ENCODE data around the gene ARID1B. TPM values are rescaled to one million over a fixed set of nuclear protein-coding genes. Genes with fewer than 3 reads are reported as not detected.
"Not testable (repeated sequence)": the region's sequence is repeated elsewhere in the genome, so short reads cannot be mapped to it uniquely, and the experiment has no call there.

The ARID1B gene
- total RNA-seq, 4 donors from 2014 or later = 25.2 to 103 (median 59.5) TPM

DNA sequence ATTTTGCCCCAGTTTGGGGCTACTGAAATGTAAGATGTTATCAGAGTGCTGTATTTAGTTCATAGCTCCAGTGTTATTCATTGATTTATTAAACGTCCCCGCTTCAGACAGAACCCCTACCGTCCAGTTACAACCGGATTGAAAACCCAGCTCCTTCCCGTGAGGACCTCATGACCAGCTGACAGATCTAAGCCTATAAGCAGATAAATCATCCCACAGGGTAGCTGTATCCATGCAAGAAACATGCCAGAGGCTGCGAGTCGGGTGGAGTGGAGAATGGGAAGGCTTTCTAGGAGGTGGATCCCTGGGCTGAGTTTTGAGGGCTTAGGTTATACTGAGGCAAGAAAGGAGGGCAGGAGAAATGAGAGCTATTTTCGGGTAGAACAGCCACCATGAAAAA lies 260.0 kb downstream of the ARID1B start:
- Histone ChIP-seq H3K9me3 (no peaks in the 10 kb centered on the region), H3K4me1 (peaks cover 20 to 69% (median 32%) of the 10 kb centered on the region in 3 donors), H3K36me3 (peaks cover 0 to 7% (median 0%) of the 10 kb centered on the region in 3 donors), H3K4me3 (no peak overlapping the region), H3K27me3 (no peaks in the 10 kb centered on the region), H3K27ac (peak overlapping the region; percentile 62 to 86 (median 77))
- WGBS, 2 donors = 33 to 47% methylated on average over 6 to 8 of the region's 8 CpGs
- no peak for TF ChIP-seq POLR2A (IDR thresholded peaks at IDR 0.05)
- TF ChIP-seq, protein P1, sequence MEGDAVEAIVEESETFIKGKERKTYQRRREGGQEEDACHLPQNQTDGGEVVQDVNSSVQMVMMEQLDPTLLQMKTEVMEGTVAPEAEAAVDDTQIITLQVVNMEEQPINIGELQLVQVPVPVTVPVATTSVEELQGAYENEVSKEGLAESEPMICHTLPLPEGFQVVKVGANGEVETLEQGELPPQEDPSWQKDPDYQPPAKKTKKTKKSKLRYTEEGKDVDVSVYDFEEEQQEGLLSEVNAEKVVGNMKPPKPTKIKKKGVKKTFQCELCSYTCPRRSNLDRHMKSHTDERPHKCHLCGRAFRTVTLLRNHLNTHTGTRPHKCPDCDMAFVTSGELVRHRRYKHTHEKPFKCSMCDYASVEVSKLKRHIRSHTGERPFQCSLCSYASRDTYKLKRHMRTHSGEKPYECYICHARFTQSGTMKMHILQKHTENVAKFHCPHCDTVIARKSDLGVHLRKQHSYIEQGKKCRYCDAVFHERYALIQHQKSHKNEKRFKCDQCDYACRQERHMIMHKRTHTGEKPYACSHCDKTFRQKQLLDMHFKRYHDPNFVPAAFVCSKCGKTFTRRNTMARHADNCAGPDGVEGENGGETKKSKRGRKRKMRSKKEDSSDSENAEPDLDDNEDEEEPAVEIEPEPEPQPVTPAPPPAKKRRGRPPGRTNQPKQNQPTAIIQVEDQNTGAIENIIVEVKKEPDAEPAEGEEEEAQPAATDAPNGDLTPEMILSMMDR (IDR thresholded peaks at IDR 0.05) = no peak
- intact Hi-C loops (cut with DNase I) = loop anchor here (10.0 kb wide), 1 partner anchor 352 kb away; no protein-coding TSS in a partner anchor
- DNase-seq = no peak

DNA sequence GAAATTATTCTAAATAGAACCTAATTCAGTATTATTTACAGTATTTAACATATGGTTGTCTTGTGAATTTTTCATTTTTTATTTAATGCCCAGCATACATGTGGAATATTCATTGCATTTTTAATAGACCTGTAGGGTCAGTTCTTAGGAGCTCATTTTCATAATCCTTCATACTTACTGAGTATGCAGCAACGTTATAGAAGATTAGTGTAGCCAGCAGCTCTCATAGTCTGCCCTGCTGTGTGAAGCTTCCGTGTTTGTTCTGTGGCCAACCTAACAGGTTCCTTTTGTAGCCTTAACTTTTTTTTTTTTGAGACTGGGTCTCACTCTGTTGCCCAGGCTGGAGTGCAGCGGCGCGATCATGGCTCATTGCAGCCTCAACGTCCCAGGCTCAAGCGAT lies 261.4 kb downstream of the ARID1B start:
- Histone ChIP-seq H3K4me3 (no peak overlapping the region), H3K4me1 (peaks cover 20 to 54% (median 32%) of the 10 kb centered on the region in 3 donors), H3K27me3 (no peaks in the 10 kb centered on the region), H3K36me3 (peaks cover 0 to 7% (median 0%) of the 10 kb centered on the region in 3 donors), H3K27ac (no peak overlapping the region), H3K9me3 (no peaks in the 10 kb centered on the region)
- no peak for DNase-seq
- intact Hi-C loops (cut with DNase I) = loop anchor here (10.0 kb wide), 1 partner anchor 354 kb away; no protein-coding TSS in a partner anchor
- WGBS, 2 donors = 85 to 86% methylated on average over 6 to 7 of the region's 7 CpGs
- TF ChIP-seq, protein P1 (IDR thresholded peaks at IDR 0.05) = no peak
- TF ChIP-seq POLR2A (IDR thresholded peaks at IDR 0.05) = no peak

DNA sequence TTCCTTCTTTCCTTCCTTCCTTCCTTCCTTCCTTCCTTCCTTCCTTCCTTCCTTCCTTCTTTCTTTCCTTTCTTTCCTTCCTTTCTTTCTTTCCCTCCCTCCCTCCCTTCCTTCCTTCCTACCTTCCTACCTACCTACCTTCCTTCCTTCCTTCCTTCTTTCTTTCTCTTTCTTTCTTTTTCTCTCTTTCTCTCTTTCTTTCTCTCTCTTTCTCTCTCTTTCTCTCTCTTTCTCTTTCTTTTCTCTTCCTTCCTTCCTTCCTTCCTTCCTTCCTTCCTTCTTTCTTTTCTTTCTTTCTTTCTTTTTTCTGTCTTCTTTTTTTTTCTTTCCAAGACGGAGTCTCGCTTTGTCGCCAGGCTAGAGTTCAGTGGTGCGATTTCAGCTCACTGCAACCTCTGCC lies 262.5 kb downstream of the ARID1B start:
- H3K4me3 ChIP-seq, H3K36me3 ChIP-seq, H3K27me3 ChIP-seq, H3K9me3 ChIP-seq, H3K27ac ChIP-seq, DNase-seq: not testable (repeated sequence)
- intact Hi-C loops (cut with DNase I) = loop anchor here (10.0 kb wide), 2 partner anchors 145 to 355 kb away; no protein-coding TSS in a partner anchor
- H3K4me1 ChIP-seq = peaks cover 20 to 44% (median 28%) of the 10 kb centered on the region in 3 donors
- 100% methylated on average over 4 of the region's 4 CpGs; no CpG with 5 or more reads in 1 of the 2 donors for WGBS, 2 donors

DNA sequence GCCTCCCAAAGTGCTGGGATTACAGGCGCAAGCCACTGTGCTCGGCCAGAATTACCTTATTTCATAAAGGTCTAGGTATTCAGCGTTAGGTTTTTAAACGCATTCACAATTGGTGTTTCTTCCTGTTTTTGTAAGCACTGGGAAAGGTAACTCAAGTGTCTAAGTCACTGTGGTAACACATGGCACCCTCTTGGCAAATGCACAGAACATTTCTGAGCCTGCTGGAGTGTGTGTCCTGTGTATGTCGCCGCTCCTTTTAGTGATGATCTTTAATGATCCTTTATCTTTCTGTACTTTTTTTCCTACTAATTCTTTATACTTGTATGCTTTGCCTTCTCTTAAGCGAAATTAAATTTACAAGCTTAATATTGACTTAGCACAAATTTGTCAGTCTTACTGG lies 263.0 kb downstream of the ARID1B start:
- Histone ChIP-seq H3K27ac (no peak overlapping the region), H3K4me1 (peaks cover 20 to 38% (median 23%) of the 10 kb centered on the region in 3 donors), H3K4me3 (no peak overlapping the region), H3K27me3 (no peaks in the 10 kb centered on the region), H3K9me3 (no peaks in the 10 kb centered on the region), H3K36me3 (peaks cover 0 to 7% (median 0%) of the 10 kb centered on the region in 3 donors)
- TF ChIP-seq, protein P1 (IDR thresholded peaks at IDR 0.05) = no peak
- no peak for TF ChIP-seq POLR2A (IDR thresholded peaks at IDR 0.05)
- DNase-seq = no peak
- WGBS, 2 donors = 94 to 98% methylated on average over 7 of the region's 7 CpGs
- intact Hi-C loops (cut with DNase I) = loop anchor here (10.0 kb wide), 1 partner anchor 145 kb away; no protein-coding TSS in a partner anchor

DNA sequence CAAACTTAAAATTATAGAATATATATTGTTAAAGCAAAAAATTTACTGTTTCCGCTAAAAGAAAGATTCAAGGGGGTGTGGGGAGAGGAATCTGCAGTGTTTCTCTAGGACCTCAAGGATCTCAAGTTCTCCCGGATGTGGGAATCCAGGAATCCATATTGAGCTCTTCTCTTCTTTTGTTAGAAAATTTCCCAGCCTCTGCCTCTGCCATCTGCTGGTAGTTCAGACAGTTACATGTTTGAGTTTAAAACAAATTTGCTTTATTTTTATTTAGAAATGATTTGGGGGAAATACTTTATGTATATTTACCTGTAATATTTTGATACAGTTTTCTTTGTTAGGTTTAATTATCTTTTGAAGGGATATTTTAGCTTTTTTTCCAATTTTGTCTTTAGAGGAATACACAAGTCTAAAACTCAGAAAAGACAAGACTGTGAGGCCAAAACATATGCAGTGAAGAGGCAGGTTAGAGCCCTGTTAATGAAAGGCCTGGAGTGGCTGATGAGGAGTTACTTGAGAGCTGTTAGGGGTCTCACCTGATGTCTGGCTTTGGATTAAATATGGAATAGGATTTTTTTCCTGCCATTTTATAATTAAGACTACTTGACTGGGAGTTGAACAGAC lies 268.8 kb downstream of the ARID1B start:
- Histone ChIP-seq H3K4me1 (peaks cover 0 to 19% (median 0%) of the 10 kb centered on the region in 3 donors), H3K4me3 (no peak overlapping the region), H3K27me3 (no peaks in the 10 kb centered on the region), H3K36me3 (peaks cover 0 to 7% (median 0%) of the 10 kb centered on the region in 3 donors), H3K9me3 (no peaks in the 10 kb centered on the region), H3K27ac (no peak overlapping the region)
- TF ChIP-seq, protein P1 (IDR thresholded peaks at IDR 0.05) = peak in 4 of 6 experiments; percentile 42 to 66 (median 60)
- no peak for TF ChIP-seq POLR2A (IDR thresholded peaks at IDR 0.05)
- 14 to 46% methylated on average over 2 of the region's 2 CpGs for WGBS, 2 donors
- intact Hi-C loops (cut with DNase I) = loop anchor here (10.0 kb wide), 1 partner anchor 139 kb away; no protein-coding TSS in a partner anchor
- no peak for DNase-seq
